Ascending aorta (tissue), 2 donors: Measurements from ENCODE around the gene NFU1. TPM values are rescaled to one million over a fixed set of nuclear protein-coding genes. Genes with fewer than 3 reads are reported as not detected.

Experiments
- DNase-seq, 2 donors: peaks; one replicate each; pipeline ENCODE4 v3.0.0-alpha.2; 2019; ENCODE audit warnings: low spot score in 2 of 2
- H3K27ac ChIP-seq, 2 donors: fragments of 200-600 bp; sonication (generic); one replicate each; pipeline ENCODE4 v1.5.1; 2016 to 2017; ENCODE audit warnings: mild to moderate bottlenecking in 1 of 2
- H3K27me3 ChIP-seq: fragments of 200-600 bp; sonication (generic); one replicate; pipeline ENCODE4 v1.5.1; 2017
- H3K36me3 ChIP-seq, 2 donors: fragments of 200-600 bp; sonication (generic); one replicate each; pipeline ENCODE4 v1.5.1; 2016
- H3K4me1 ChIP-seq, 2 donors: fragments of 200-600 bp; sonication (generic); one replicate each; pipeline ENCODE4 v1.5.1; 2016 to 2017; ENCODE audit warnings: mild to moderate bottlenecking in 1 of 2
- H3K4me3 ChIP-seq, 2 donors: fragments of 200-600 bp; sonication (generic); one replicate each; pipeline ENCODE4 v1.5.1; 2016 to 2017; ENCODE audit warnings: mild to moderate bottlenecking in 1 of 2
- H3K9me3 ChIP-seq, 2 donors: fragments of 200-600 bp; sonication (generic); one replicate each; pipeline ENCODE4 v1.5.1; 2016
- intact Hi-C: fragments of 100-400 bp; cut with DNase I; formaldehyde crosslinking; loops from one replicate; pipeline ENCODE4 v1.15.1; 2023
- total RNA-seq: library from RNA; depleted of rRNA; stranded (reverse); fragments of >200 nt; gene quantifications from one replicate; pipeline ENCODE4 v1.1.0, GENCODE V29; 2016
- TF ChIP-seq, protein P1 (sequence below), 3 experiments: fragments of 200-600 bp in 2 of 3; fragments of 450-650 bp in 1 of 3; sonication (generic) in 2 of 3; IDR thresholded peaks; one replicate each; pipeline ENCODE4 v1.5.1; 2016 to 2019; ENCODE audit warnings: antibody characterized with exemption in 3 of 3, mild to moderate bottlenecking in 1 of 3, moderate library complexity in 1 of 3

Gene NFU1
- total RNA-seq, 1 donor from 2014 or later = 49.4 TPM

DNA sequence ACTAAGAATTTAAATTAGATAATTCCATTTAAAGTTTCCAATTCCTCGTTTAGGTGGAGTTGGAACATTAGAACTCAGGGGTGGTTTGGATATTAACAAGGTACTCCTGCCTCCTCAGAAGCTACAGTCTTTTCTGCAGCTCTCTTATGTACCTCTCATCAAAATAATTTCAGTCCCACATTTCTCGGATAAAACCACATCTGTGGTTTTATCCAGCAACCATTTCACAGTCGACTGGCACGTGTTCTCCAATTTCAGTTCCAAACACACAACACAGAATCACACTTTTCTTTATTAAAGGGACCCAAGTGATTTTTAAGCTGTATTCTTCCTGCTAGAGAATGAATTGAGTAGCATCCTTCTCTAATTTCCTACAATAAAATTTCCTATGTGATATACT lies 22.7 kb upstream of the NFU1 start:
- H3K27ac ChIP-seq = no peak overlapping the region
- TF ChIP-seq, protein P1, sequence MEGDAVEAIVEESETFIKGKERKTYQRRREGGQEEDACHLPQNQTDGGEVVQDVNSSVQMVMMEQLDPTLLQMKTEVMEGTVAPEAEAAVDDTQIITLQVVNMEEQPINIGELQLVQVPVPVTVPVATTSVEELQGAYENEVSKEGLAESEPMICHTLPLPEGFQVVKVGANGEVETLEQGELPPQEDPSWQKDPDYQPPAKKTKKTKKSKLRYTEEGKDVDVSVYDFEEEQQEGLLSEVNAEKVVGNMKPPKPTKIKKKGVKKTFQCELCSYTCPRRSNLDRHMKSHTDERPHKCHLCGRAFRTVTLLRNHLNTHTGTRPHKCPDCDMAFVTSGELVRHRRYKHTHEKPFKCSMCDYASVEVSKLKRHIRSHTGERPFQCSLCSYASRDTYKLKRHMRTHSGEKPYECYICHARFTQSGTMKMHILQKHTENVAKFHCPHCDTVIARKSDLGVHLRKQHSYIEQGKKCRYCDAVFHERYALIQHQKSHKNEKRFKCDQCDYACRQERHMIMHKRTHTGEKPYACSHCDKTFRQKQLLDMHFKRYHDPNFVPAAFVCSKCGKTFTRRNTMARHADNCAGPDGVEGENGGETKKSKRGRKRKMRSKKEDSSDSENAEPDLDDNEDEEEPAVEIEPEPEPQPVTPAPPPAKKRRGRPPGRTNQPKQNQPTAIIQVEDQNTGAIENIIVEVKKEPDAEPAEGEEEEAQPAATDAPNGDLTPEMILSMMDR (IDR thresholded peaks at IDR 0.05) = no peak
- H3K9me3 ChIP-seq = no peaks in the 10 kb centered on the region
- no peaks in the 10 kb centered on the region for H3K4me1 ChIP-seq
- no peak overlapping the region for H3K4me3 ChIP-seq
- DNase-seq = no peak
- intact Hi-C loops = no loop called here
- no peaks in the 10 kb centered on the region for H3K27me3 ChIP-seq
- H3K36me3 ChIP-seq = peaks cover 2 to 6% of the 10 kb centered on the region in 2 donors

DNA sequence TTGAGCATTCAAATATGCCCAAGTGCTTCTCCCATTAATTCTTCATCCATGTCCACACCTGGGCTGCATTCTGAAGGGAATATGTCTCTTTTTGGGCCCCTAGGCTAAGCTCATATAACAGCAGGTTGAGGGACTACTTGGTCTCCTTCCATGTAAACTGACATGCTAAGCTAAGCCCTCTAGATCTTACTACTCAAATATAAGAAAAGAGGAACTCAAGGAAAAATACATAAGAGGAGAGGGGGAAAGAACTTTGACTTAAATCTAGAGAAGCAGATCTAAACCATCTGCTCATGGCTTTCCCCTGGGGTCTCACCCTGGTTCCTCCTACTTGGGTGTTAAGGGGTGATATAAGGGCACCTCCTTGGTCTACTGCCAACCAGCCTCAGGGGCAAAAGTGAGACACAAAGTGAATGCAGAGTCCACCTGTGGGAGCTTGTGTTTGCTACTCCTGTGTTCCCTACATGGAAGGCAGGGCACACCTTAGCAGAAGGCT lies 19.8 kb upstream of the NFU1 start:
- intact Hi-C loops = no loop called here
- peaks cover 0 to 6% of the 10 kb centered on the region in 2 donors for H3K36me3 ChIP-seq
- TF ChIP-seq, protein P1 (IDR thresholded peaks at IDR 0.05) = no peak
- H3K9me3 ChIP-seq = no peaks in the 10 kb centered on the region
- no peaks in the 10 kb centered on the region for H3K4me1 ChIP-seq
- H3K27me3 ChIP-seq = no peaks in the 10 kb centered on the region
- DNase-seq = no peak
- no peak overlapping the region for H3K27ac ChIP-seq
- H3K4me3 ChIP-seq = no peak overlapping the region

DNA sequence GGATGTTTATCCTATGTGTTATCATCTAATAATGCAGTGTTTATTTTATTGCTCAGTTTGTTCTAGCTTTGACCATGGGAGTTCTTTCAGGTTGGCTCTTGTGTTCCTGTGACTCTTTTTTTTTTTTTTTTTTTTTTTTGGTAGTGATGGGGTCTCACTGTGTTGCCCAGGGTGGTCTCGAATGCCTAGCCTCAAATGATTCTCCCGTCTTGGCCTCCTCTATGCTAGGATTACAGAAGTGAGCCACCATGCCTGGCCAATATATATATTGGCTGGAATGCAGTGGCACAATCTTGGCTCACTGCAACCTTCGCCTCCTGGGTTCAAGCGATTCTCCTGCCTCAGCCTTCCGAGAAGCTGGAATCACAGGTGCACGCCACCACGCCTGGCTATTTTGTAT lies 18.9 kb upstream of the NFU1 start:
- no peak overlapping the region for H3K27ac ChIP-seq
- TF ChIP-seq, protein P1 (IDR thresholded peaks at IDR 0.05) = no peak
- no peak for DNase-seq
- no peaks in the 10 kb centered on the region for H3K4me1 ChIP-seq
- no peaks in the 10 kb centered on the region for H3K9me3 ChIP-seq
- intact Hi-C loops = no loop called here
- H3K4me3 ChIP-seq = no peak overlapping the region
- peaks cover 0 to 6% of the 10 kb centered on the region in 2 donors for H3K36me3 ChIP-seq
- H3K27me3 ChIP-seq = no peaks in the 10 kb centered on the region

DNA sequence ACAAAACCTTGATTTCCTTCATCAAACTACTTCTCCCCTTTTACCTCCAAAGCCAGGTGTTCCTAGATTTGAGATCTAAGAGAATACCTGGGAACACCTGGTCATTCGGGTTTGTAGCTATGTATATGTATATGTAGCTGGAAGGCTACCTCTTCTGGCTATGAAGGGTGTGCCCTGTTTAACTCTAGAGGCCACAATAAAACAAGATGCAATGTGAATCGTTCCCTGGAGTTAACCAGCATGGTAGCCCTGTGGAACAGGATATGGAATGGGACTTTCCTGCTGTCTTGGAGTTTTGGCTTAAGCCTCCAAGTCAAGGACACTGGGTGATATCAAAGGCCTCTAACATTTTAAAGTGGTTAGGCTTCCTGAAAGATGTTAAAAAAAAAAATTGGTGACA lies 17.7 kb upstream of the NFU1 start:
- Histone ChIP-seq H3K4me1 (no peaks in the 10 kb centered on the region), H3K4me3 (no peak overlapping the region), H3K36me3 (no peaks in the 10 kb centered on the region), H3K9me3 (no peaks in the 10 kb centered on the region), H3K27me3 (no peaks in the 10 kb centered on the region), H3K27ac (no peak overlapping the region)
- intact Hi-C loops = no loop called here
- TF ChIP-seq, protein P1 (IDR thresholded peaks at IDR 0.05) = no peak
- no peak for DNase-seq

DNA sequence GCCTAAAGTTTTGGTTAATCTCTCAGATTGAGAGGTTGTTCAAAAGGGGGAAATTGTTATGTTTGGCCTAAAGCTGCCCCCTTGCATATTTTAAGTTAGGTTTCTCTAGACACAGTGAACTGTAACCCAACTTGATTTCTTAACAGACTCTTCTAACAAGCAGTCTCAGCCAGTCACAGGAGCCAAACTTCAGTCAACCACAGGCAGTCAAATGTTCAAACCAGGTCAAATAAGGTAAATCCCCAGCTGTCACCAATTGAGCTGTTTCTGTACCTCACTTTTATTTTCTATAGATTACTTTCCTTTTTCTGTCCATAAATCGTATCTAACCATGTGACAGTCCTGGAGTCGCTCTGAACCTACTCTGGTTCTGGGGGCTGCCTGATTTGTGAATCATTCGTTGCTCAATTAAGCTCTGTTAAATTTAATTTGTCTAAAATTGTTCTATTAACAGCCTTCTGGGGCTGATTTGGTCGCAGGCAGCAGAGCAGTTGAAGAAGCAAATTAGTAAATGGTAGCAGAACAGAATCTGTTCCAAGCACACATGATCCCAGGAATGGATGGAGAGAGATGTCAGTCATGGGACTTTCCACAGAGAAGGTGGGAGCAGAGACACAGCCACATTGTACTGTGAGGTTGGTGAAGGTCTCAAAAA lies 16.4 kb upstream of the NFU1 start:
- no peak for DNase-seq
- H3K4me3 ChIP-seq = no peak overlapping the region
- TF ChIP-seq, protein P1 (IDR thresholded peaks at IDR 0.05) = no peak
- H3K4me1 ChIP-seq = no peaks in the 10 kb centered on the region
- no peaks in the 10 kb centered on the region for H3K27me3 ChIP-seq
- intact Hi-C loops = no loop called here
- no peaks in the 10 kb centered on the region for H3K9me3 ChIP-seq
- H3K36me3 ChIP-seq = no peaks in the 10 kb centered on the region
- no peak overlapping the region for H3K27ac ChIP-seq
